Pancreas (tissue), 10 donors: ENCODE results near the gene BDKRB1. TPM values are rescaled to one million over a fixed set of nuclear protein-coding genes. Genes with fewer than 3 reads are reported as not detected.
A peak's percentile ranks its signal among the peaks of the same experiment; 100 is the strongest.

Experiments
- ATAC-seq, 4 donors: fragments of 200-7000 bp; cut with Tn5 transposase; one replicate each; pipeline versions ENCODE4 v1.8.0 to v1.9.1; 2020; ENCODE audit warnings: mild to moderate bottlenecking in 4 of 4, moderate library complexity in 4 of 4
- DNase-seq, 6 donors: peaks; one replicate each; pipeline ENCODE4 v3.0.0-alpha.2; 2020
- FAIRE-seq: peaks from 2 replicates; lab custom pipeline; 2012; peaks lifted over from hg19 to GRCh38; lab: Jason Lieb, UNC
- H3K27ac ChIP-seq, 4 donors: fragments of 200-600 bp; sonication (generic); 1 replicate in 3 of 4; 2 replicates in 1 of 4; pipeline versions ENCODE4 v1.5.0 to v1.8.0; 2020
- H3K27me3 ChIP-seq, 4 donors: fragments of 200-600 bp; one replicate each; pipeline ENCODE4 v1.8.0; 2021
- H3K36me3 ChIP-seq, 3 donors: fragments of 200-600 bp; sonication (generic) in 1 of 3; one replicate each; pipeline versions ENCODE4 v1.5.0 to v1.8.0; 2020 to 2021
- H3K4me1 ChIP-seq, 3 donors: fragments of 200-600 bp; one replicate each; pipeline ENCODE4 v1.8.0; 2021
- H3K4me3 ChIP-seq, 4 donors: fragments of 200-600 bp; sonication (generic) in 2 of 4; one replicate each; pipeline versions ENCODE4 v1.5.0 to v1.8.0; 2020 to 2021
- H3K9me3 ChIP-seq, 4 donors: fragments of 200-600 bp; one replicate each; pipeline ENCODE4 v1.8.0; 2021
- CTCF ChIP-seq, 4 donors: fragments of 200-600 bp; sonication (generic) in 3 of 4; IDR thresholded peaks; one replicate each; pipeline versions ENCODE4 v1.5.0 to v1.8.0; 2021; ENCODE audit warnings: antibody characterized with exemption in 4 of 4
- WGBS, 2 donors: extraction: QIAGEN DNeasy Blood & Tissue Kit; methylation state at CpG; one replicate each; pipeline ENCODE4 v1.1.7; 2013; 5-methylcytosine and 5-hydroxymethylcytosine counted together
- intact Hi-C, 3 donors: fragments of 100-400 bp; cut with DNase I; formaldehyde crosslinking; loops; one replicate each; pipeline versions ENCODE4 v1.11.1 to v1.14.2; 2022
- polyA plus RNA-seq, 2 donors: library from polyadenylated mRNA; stranded (reverse); fragments of 200-250 nt; gene quantifications; one replicate each; pipeline ENCODE4 v1.2.3, GENCODE V29; 2013
- total RNA-seq, 6 donors: library from RNA; stranded (reverse); fragmentation: NEBNext Ultra II Directional in 4 of 6; extraction: Animal tissue kit (Norgen Biotek cat#: 25700) in 4 of 6; gene quantifications; one replicate each; pipeline versions ENCODE4 v1.2.1 to v1.2.4, GENCODE V29; 2021 to 2023
- donor health status: healthy with polysubstance abuse.
- donor health status: DM: no; HTN: no; CAD: no; lungs with moderate emphysema.
- donor health status: DM: no; HTN: no; CAD: no.
- donor health status: control.
- donor health status: control.
- donor health status: Bipolar disorder and iron deficiency.
- donor health status: DM: yes; HTN: yes; CAD: no.
- donor health status: DM: no; HTN: no; CAD: no.
- donor health status: DM: no; HTN: no; CAD: no.
- donor health status: DM: yes; HTN: yes; CAD: no.

The BDKRB1 gene
- total and polyA plus RNA-seq, 8 donors, result 0.12 to 4.5 (median 0.72) TPM

- Histone ChIP-seq H3K27me3 (no peaks in the 10 kb centered on the region), H3K27ac (no peak overlapping the region), H3K9me3 (no peaks in the 10 kb centered on the region), H3K4me3 (no peak overlapping the region), H3K4me1 (no peaks in the 10 kb centered on the region), H3K36me3 (no peaks in the 10 kb centered on the region)
- intact Hi-C loops, result no loop called here
- no peak for ATAC-seq
- WGBS, 2 donors, result 45 to 48% methylated on average over 4 of the region's 4 CpGs
- no peak for FAIRE-seq
- no peak for DNase-seq
- no peak for TF ChIP-seq CTCF (IDR thresholded peaks at IDR 0.05)
These were observed 4.3 kb upstream of the BDKRB1 start for GRCh38 chr14:96251656-96252155.

DNA sequence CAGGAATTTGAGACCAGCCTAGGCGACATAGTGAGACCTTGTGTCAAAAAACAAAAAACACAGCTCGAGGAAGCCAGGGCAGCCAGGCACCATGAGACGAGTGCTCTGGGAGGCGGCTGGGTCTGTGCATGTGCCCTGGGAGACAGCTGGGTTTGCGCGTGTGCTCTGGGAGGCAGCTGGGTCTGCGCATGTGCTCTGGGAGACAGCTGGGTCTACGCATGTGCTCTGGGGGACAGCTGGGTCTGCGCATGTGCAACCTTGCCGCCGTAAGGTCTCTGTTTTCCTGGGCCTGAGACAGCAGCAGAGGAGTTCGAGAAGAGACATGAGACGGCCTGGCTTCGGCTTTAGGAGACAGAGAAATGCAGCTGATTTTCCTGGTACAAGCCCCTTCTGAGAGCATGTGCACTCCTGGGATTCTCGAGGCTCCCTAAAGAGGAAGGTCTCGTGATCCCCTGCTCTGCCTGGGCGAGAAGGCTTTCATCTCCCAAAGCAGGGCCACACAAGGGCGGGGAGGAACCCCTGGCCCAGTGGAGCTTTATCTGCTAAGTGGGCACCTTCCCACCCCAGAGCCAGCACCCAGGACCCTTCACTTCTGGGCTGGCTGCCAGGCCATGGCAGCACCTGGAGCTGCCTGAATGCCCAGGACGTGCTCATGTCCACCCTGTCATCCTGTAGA, 3.5 kb upstream of the BDKRB1 start:
- TF ChIP-seq CTCF (IDR thresholded peaks at IDR 0.05), result no peak
- WGBS, 2 donors, result 90 to 94% methylated on average over 19 of the region's 19 CpGs
- no peaks in the 10 kb centered on the region for H3K9me3 ChIP-seq
- no peaks in the 10 kb centered on the region for H3K4me1 ChIP-seq
- ATAC-seq (no peak), DNase-seq (no peak), FAIRE-seq (no peak)
- no peaks in the 10 kb centered on the region for H3K36me3 ChIP-seq
- H3K27ac ChIP-seq, result no peak overlapping the region
- intact Hi-C loops, result no loop called here
- no peak overlapping the region for H3K4me3 ChIP-seq
- no peaks in the 10 kb centered on the region for H3K27me3 ChIP-seq

GRCh38 chr14:96252999-96253539, 2.9 kb upstream of the BDKRB1 start:
- H3K4me3 ChIP-seq, result no peak overlapping the region
- intact Hi-C loops, result no loop called here
- WGBS, 2 donors, result 82 to 85% methylated on average over 9 of the region's 9 CpGs
- H3K36me3 ChIP-seq, result no peaks in the 10 kb centered on the region
- FAIRE-seq, result no peak
- no peaks in the 10 kb centered on the region for H3K27me3 ChIP-seq
- no peak for DNase-seq
- no peak for TF ChIP-seq CTCF (IDR thresholded peaks at IDR 0.05)
- ATAC-seq, result peak in 3 of 4 donors; percentile 42 to 65 (median 61)
- no peaks in the 10 kb centered on the region for H3K4me1 ChIP-seq
- H3K27ac ChIP-seq, result no peak overlapping the region
- H3K9me3 ChIP-seq, result no peaks in the 10 kb centered on the region

DNA sequence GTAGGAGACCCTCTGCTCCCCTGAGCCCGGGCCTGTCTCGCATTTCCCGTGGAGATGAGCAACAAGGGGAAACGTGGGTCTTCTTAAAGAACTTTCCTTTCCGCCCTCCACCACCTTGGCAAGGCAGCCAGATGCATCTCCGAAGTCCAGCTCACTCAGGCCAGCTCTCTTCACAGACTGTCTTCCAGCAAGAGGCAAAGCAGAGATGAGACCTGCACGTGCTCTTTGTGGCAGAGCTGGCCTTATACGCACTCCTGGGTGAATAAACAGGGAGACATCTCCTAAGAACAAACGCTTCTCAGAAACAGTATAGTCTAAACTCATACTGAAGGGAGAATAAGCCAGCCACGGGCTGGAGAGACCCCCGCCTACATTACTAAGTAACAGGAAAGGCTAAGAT, 1.3 kb upstream of the BDKRB1 start:
- ATAC-seq, result no peak
- TF ChIP-seq CTCF (IDR thresholded peaks at IDR 0.05), result no peak
- 82 to 87% methylated on average over 11 of the region's 11 CpGs for WGBS, 2 donors
- no peaks in the 10 kb centered on the region for H3K36me3 ChIP-seq
- no peaks in the 10 kb centered on the region for H3K9me3 ChIP-seq
- no peak for FAIRE-seq
- H3K4me1 ChIP-seq, result no peaks in the 10 kb centered on the region
- no peak overlapping the region for H3K4me3 ChIP-seq
- intact Hi-C loops, result no loop called here
- H3K27ac ChIP-seq, result no peak overlapping the region
- H3K27me3 ChIP-seq, result no peaks in the 10 kb centered on the region
- no peak for DNase-seq

GRCh38 chr14:96256407-96256806, 397 bp downstream of the BDKRB1 start:
- Histone ChIP-seq H3K27ac (no peak overlapping the region), H3K4me1 (peaks cover 0 to 7% (median 5%) of the 10 kb centered on the region in 3 donors), H3K9me3 (no peaks in the 10 kb centered on the region), H3K36me3 (no peaks in the 10 kb centered on the region), H3K4me3 (no peak overlapping the region), H3K27me3 (no peaks in the 10 kb centered on the region)
- DNase-seq (no peak), FAIRE-seq (no peak), ATAC-seq (peak in 2 of 4 donors; percentile 15 to 38)
- 75 to 81% methylated on average over 4 of the region's 4 CpGs for WGBS, 2 donors
- no peak for TF ChIP-seq CTCF (IDR thresholded peaks at IDR 0.05)
- intact Hi-C loops, result no loop called here
